Activated T-helper 2 cell treated with anti-CD3 and anti-CD28 coated beads, Interferon-gamma antibody, Interleukin-2, Interleukin-4, amounts not matched to agents 10 μg/mL and 5 μg/mL and 100 μg/mL, durations not matched to agents 14 hours and 24 hours and 36 hours (primary cell): ENCODE measurements around the gene ELF1. TPM values are rescaled to one million over a fixed set of nuclear protein-coding genes. Genes with fewer than 3 reads are reported as not detected.
"Not testable (repeated sequence)": the region's sequence is repeated elsewhere in the genome, so short reads cannot be mapped to it uniquely, and the experiment has no call there.

Source experiments
- DNase-seq: peaks from one replicate; pipeline ENCODE4 v3.0.0; 2021; ENCODE audit warnings: low spot score
- H3K27ac Mint-ChIP-seq: one replicate; pipeline ENCODE4 v1.8.0; 2021; ENCODE audit warnings: mixed read lengths
- H3K27me3 Mint-ChIP-seq: one replicate; pipeline ENCODE4 v1.8.0; 2021; ENCODE audit warnings: low read depth, mixed read lengths
- H3K36me3 Mint-ChIP-seq: one replicate; pipeline ENCODE4 v1.8.0; 2021; ENCODE audit warnings: low read depth, mixed read lengths
- H3K4me1 Mint-ChIP-seq: one replicate; pipeline ENCODE4 v1.8.0; 2021; ENCODE audit warnings: low read depth, mixed read lengths
- H3K4me3 Mint-ChIP-seq: one replicate; pipeline ENCODE4 v1.8.0; 2021; ENCODE audit warnings: low read depth, mild to moderate bottlenecking, moderate library complexity, mixed read lengths
- H3K9me3 Mint-ChIP-seq: one replicate; pipeline ENCODE4 v1.8.0; 2021; ENCODE audit warnings: mixed read lengths
- intact Hi-C: fragments of 100-400 bp; cut with micrococcal nuclease; formaldehyde crosslinking; loops from one replicate; pipeline ENCODE4 v1.15.1; 2023
- total RNA-seq: library from RNA; stranded (reverse); gene quantifications from 2 replicates; pipeline ENCODE4 v1.2.3, GENCODE V29; 2022

ELF1 gene
- total RNA-seq, 1 donor from 2014 or later, result 68.1 TPM

DNA sequence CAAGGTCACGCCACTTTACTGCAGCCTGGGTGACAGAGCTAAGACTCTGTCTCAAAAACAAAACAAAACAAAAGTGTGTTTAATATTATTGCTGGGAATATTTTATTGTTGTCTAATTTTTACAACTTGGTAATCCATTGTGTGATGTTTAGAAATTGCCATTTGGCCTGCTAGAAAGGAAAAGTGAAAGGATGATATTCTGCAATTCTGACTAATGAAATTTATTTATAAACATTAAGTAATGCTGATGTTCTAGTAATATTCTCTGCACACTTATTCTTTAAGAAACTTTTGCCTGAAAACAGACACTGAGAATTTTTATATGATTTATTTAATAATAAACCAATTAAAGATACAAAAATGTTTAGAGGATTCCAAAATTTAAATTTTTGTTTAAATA lies 87.4 kb downstream of the ELF1 start:
- peaks cover 47% of the 10 kb centered on the region for H3K36me3 Mint-ChIP-seq
- H3K27ac Mint-ChIP-seq, result no peak overlapping the region
- intact Hi-C loops, result no loop called here
- H3K4me3 Mint-ChIP-seq, result no peak overlapping the region
- peaks cover 19% of the 10 kb centered on the region for H3K4me1 Mint-ChIP-seq
- H3K9me3 Mint-ChIP-seq, result no peaks in the 10 kb centered on the region
- DNase-seq, result no peak
- no peaks in the 10 kb centered on the region for H3K27me3 Mint-ChIP-seq

- intact Hi-C loops, DNase-seq, H3K4me3 Mint-ChIP-seq, H3K27me3 Mint-ChIP-seq, H3K9me3 Mint-ChIP-seq: not testable (repeated sequence)
- Mint-ChIP-seq H3K4me1 (peaks cover 15% of the 10 kb centered on the region), H3K36me3 (peaks cover 39% of the 10 kb centered on the region), H3K27ac (peak overlapping the region; percentile 33)
Measured at GRCh38 chr13:40929883-40930282, 89.2 kb downstream of the ELF1 start.

GRCh38 chr13:40928980-40929379 lies 90.1 kb downstream of the ELF1 start:
- Mint-ChIP-seq H3K36me3 (peaks cover 32% of the 10 kb centered on the region), H3K27ac (no peak overlapping the region), H3K27me3 (no peaks in the 10 kb centered on the region), H3K4me3 (no peak overlapping the region), H3K4me1 (peaks cover 13% of the 10 kb centered on the region), H3K9me3 (no peaks in the 10 kb centered on the region)
- DNase-seq, result no peak
- intact Hi-C loops, result no loop called here

DNA sequence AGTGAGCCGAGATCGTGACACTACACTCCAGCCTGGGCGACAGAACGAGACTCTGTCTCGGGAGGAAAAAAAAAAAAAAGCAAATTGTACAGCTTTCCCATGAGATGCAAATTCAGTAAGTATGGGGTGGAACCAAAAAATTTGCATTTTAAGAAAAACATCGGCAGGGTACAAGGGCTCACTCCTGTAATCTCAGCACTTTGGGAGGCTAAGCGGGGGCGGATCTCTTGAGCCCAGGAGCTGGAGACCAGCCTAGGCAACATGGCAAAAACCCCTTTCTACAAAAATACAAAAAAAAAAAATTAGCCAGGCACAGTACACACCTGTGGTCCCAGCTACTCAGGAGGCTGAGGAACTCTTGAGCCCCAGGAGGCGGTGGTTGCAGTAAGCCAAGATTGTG lies 91.2 kb downstream of the ELF1 start:
- H3K36me3 Mint-ChIP-seq, result peaks cover 21% of the 10 kb centered on the region
- intact Hi-C loops, result no loop called here

GRCh38 chr13:40923867-40924266 lies 95.2 kb downstream of the ELF1 start:
- H3K27ac Mint-ChIP-seq, result no peak overlapping the region
- H3K4me3 Mint-ChIP-seq, result no peak overlapping the region
- H3K9me3 Mint-ChIP-seq, result no peaks in the 10 kb centered on the region
- peaks cover 4% of the 10 kb centered on the region for H3K36me3 Mint-ChIP-seq
- H3K4me1 Mint-ChIP-seq, result peaks cover 8% of the 10 kb centered on the region
- no peaks in the 10 kb centered on the region for H3K27me3 Mint-ChIP-seq
- intact Hi-C loops, result loop anchor here (5.0 kb wide), 2 partner anchors 58 to 83 kb away; no protein-coding TSS in a partner anchor
- no peak for DNase-seq

More for the DNA sequence above, 91.2 kb downstream of the ELF1 start:
- Mint-ChIP-seq H3K27me3 (no peaks in the 10 kb centered on the region), H3K9me3 (no peaks in the 10 kb centered on the region), H3K27ac (no peak overlapping the region), H3K4me3 (no peak overlapping the region), H3K4me1 (peaks cover 4% of the 10 kb centered on the region)
- no peak for DNase-seq

GRCh38 chr13:40922437-40923040 lies 96.6 kb downstream of the ELF1 start:
- DNase-seq, result no peak
- H3K27me3 Mint-ChIP-seq, result no peaks in the 10 kb centered on the region
- H3K9me3 Mint-ChIP-seq, result no peaks in the 10 kb centered on the region
- peak overlapping the region; percentile 70 for H3K4me3 Mint-ChIP-seq
- no peaks in the 10 kb centered on the region for H3K36me3 Mint-ChIP-seq
- H3K27ac Mint-ChIP-seq, result peak overlapping the region; percentile 68
- peaks cover 9% of the 10 kb centered on the region for H3K4me1 Mint-ChIP-seq
- intact Hi-C loops, result loop anchor here (5.0 kb wide), 2 partner anchors 60 to 85 kb away; no protein-coding TSS in a partner anchor

DNA sequence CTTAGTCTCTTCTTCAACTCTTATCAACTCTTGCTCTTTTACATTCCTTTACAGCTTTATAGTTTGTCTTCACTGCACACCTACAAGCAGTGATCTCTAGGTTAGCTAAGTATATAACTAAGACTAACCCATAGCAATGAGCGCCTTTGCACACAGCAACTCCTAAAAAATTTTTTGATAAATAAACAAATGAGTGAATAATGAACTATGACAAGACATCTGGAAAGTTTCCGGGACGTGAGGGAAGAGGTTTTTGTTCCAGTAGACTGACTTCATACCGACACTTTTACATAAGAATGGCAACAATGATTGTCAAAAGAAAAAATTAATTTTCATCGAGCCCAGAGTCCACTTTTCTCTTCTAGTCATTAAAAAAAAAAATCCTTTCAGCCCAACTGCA lies 98.3 kb downstream of the ELF1 start:
- Mint-ChIP-seq H3K4me1 (peaks cover 19% of the 10 kb centered on the region), H3K27me3 (no peaks in the 10 kb centered on the region), H3K27ac (peak overlapping the region; percentile 93), H3K4me3 (peak overlapping the region; percentile 95), H3K36me3 (no peaks in the 10 kb centered on the region), H3K9me3 (no peaks in the 10 kb centered on the region)
- DNase-seq, result no peak
- intact Hi-C loops, result loop anchor here (1.0 to 5.0 kb wide), 6 partner anchors 11 to 212 kb away; partner anchors contain the start of genes KBTBD6 and WBP4

DNA sequence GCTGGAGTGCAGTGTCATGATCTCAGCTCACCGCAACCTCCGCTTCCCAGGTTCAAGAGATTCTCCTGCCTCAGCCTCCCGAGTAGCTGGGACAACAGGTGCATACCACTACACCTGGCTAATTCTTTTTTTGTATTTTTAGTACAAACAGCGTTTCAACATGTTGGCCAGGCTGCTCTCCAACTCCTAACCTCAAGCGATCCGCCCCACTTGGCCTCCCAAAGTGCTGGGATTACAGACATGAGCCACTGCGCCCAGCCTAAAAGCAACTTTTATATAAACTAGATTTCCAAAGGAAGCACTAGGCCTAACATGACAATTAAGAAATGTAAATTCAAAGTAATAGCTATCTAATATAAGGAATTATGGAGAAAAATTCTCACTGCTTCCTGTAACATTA lies 99.2 kb downstream of the ELF1 start:
- not testable (repeated sequence) for H3K27ac Mint-ChIP-seq, H3K36me3 Mint-ChIP-seq, H3K9me3 Mint-ChIP-seq, H3K27me3 Mint-ChIP-seq, DNase-seq, H3K4me3 Mint-ChIP-seq
- intact Hi-C loops, result loop anchor here (2.0 to 5.0 kb wide), 5 partner anchors 62 to 213 kb away; partner anchors contain the start of genes KBTBD6 and WBP4
- peaks cover 19% of the 10 kb centered on the region for H3K4me1 Mint-ChIP-seq

DNA sequence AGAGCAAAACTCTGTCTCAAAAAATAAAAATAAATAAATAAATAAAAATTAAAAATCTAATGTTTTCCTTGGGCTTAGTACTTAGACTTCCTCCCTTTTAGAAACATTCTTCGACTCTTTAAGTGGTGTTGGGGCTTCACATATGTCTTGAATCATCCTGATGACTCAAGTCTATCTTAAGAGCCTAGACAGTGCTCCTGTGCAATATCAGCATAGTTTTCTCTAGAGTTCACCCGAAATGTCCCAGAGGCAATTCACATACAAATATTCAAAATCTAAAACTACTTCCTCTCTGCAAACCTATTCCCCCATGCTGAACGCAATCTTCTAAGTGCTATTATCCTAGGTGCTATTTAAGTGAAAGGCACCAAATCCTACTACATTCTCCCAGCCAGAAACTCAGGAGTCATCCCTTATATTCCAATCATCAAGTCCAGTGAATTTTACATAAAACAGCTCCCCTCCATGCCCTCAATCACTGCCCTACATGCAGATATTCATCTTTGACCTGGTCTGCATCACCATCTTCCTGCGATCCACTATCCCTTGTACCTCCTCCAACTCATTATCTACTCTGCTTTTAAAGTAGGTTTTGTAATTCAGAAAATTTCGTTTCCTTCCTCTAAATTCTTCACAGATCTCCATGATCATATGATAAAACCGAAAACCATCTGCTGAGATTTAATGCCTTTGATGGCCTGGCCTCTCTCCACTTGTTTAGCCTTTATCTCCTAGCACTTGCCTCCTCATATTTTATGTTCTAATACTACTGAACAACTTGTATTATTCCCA lies 102.7 kb downstream of the ELF1 start:
- peaks cover 19% of the 10 kb centered on the region for H3K4me1 Mint-ChIP-seq
- DNase-seq, result no peak
- H3K36me3 Mint-ChIP-seq, result no peaks in the 10 kb centered on the region
- no peak overlapping the region for H3K4me3 Mint-ChIP-seq
- H3K27ac Mint-ChIP-seq, result no peak overlapping the region
- intact Hi-C loops, result no loop called here
- H3K9me3 Mint-ChIP-seq, result no peaks in the 10 kb centered on the region
- H3K27me3 Mint-ChIP-seq, result no peaks in the 10 kb centered on the region

DNA sequence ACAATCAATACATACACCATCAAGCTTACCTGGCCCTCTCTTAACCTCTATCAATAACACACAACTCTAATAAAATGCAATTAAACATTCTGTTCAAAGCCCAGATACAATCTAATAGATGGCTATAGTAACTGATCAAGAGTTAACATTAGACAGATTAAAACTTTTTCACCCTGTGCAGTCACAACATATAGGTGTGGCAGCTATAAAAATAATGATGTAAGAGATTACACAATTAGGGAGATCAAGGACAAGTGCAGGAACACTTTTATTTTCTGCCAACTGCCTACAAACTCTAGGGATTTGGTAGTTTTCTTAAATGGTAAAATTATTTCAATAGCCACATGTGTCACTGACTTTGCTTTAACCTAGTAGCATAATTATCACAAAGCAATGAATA lies 104.3 kb downstream of the ELF1 start:
- not testable (repeated sequence) for DNase-seq, H3K27me3 Mint-ChIP-seq
- H3K4me1 Mint-ChIP-seq, result peaks cover 13% of the 10 kb centered on the region

GRCh38 chr13:40911341-40911740 lies 107.8 kb downstream of the ELF1 start:
- H3K4me3 Mint-ChIP-seq, result no peak overlapping the region
- H3K27ac Mint-ChIP-seq, result no peak overlapping the region
- intact Hi-C loops, result no loop called here

More for the DNA sequence above, 104.3 kb downstream of the ELF1 start:
- intact Hi-C loops, H3K27ac Mint-ChIP-seq, H3K4me3 Mint-ChIP-seq, H3K9me3 Mint-ChIP-seq, H3K36me3 Mint-ChIP-seq: not testable (repeated sequence)

GRCh38 chr13:40910324-40911050 lies 108.6 kb downstream of the ELF1 start:
- no peaks in the 10 kb centered on the region for H3K27me3 Mint-ChIP-seq
- DNase-seq, result no peak
- H3K36me3 Mint-ChIP-seq, result peaks cover 5% of the 10 kb centered on the region
- no peaks in the 10 kb centered on the region for H3K9me3 Mint-ChIP-seq
- peaks cover 2% of the 10 kb centered on the region for H3K4me1 Mint-ChIP-seq
- H3K27ac Mint-ChIP-seq, result no peak overlapping the region
- H3K4me3 Mint-ChIP-seq, result no peak overlapping the region
- intact Hi-C loops, result loop anchor here (1.0 kb wide), 1 partner anchor 11 kb away; no protein-coding TSS in a partner anchor

More at GRCh38 chr13:40911341-40911740, 107.8 kb downstream of the ELF1 start:
- Mint-ChIP-seq H3K27me3 (no peaks in the 10 kb centered on the region), H3K9me3 (no peaks in the 10 kb centered on the region), H3K36me3 (peaks cover 5% of the 10 kb centered on the region), H3K4me1 (peaks cover 4% of the 10 kb centered on the region)
- DNase-seq, result no peak
